HepG2 (cell line): Measurements from ENCODE around the gene CHDH. TPM values are rescaled to one million over a fixed set of nuclear protein-coding genes. Genes with fewer than 3 reads are reported as not detected.
A peak's percentile ranks its signal among the peaks of the same experiment; 100 is the strongest.

Experiments
- ATAC-seq: fragments of 200-7000 bp; cut with Tn5 transposase; 3 replicates; pipeline ENCODE4 v1.9.1; 2020; ENCODE audit warnings: mild to moderate bottlenecking, moderate library complexity
- BruUV-seq: library from RNA; stranded (reverse); fragments of 400-500 nt; replicated peaks from 2 replicates; lab custom pipeline; 2021; lab: Mats Ljungman, UMichigan
- CTCF ChIA-PET: fragments of 300-600 bp; formaldehyde crosslinking; extraction: SDS; loops from one replicate; lab custom pipeline; 2021; ENCODE audit warnings: low total read pairs, inconsistent platforms, low intra/inter-chr PET ratio; lab: Yijun Ruan, JAX
- POLR2A ChIA-PET: fragments of 350-600 bp; sonication (Branson Sonifier 250); formaldehyde crosslinking; loops from one replicate; lab custom pipeline; 2020; ENCODE audit warnings: antibody characterized with exemption, inconsistent platforms; lab: Yijun Ruan, JAX
- DNase-seq: peaks from one replicate; pipeline ENCODE4 v3.0.0-alpha.2; 2015; ENCODE audit warnings: low spot score
- FAIRE-seq: peaks from 3 replicates; lab custom pipeline; 2011; peaks lifted over from hg19 to GRCh38; lab: Jason Lieb, UNC
- H2AFZ ChIP-seq: one replicate; pipeline ENCODE4 v1.6.1; 2011; ENCODE audit warnings: low read length, inconsistent platforms
- H3K27ac ChIP-seq: fragments of 300-600 bp; 3 replicates; pipeline ENCODE4 v1.8.0; 2011; ENCODE audit warnings: mixed run types, mild to moderate bottlenecking, mixed read lengths, low read length, inconsistent platforms; ENCODE audit not compliant: insufficient read depth; ENCODE audit errors: extremely low read length
- H3K27me3 ChIP-seq, 2 experiments: fragments of 200-600 bp in 1 of 2; 2 replicates in 1 of 2; 3 replicates in 1 of 2; pipeline versions ENCODE4 v1.6.0 to v1.8.0; 2011; ENCODE audit warnings: low read length in 2 of 2, mild to moderate bottlenecking in 2 of 2, moderate library complexity in 2 of 2, inconsistent platforms in 1 of 2; ENCODE audit not compliant: insufficient read depth in 2 of 2, control insufficient read depth in 1 of 2
- H3K36me3 ChIP-seq, 2 experiments: fragments of 200-600 bp in 1 of 2; replicated peaks in 1 of 2; 2 replicates in 1 of 2; 3 replicates in 1 of 2; pipeline versions ENCODE4 v1.5.1 to v1.8.0; 2011; ENCODE audit warnings: low read length in 2 of 2, inconsistent platforms in 1 of 2; ENCODE audit not compliant: insufficient read depth in 2 of 2, control insufficient read depth in 1 of 2
- H3K4me1 ChIP-seq: 2 replicates; pipeline ENCODE4 v1.5.1; 2012; ENCODE audit warnings: low read length, inconsistent platforms; ENCODE audit not compliant: insufficient read depth
- H3K4me2 ChIP-seq: 2 replicates; pipeline ENCODE4 v1.6.0; 2011; ENCODE audit warnings: low read depth, low read length, inconsistent platforms
- H3K4me3 ChIP-seq, 3 experiments: fragments of 200-600 bp in 1 of 3; sonication (generic), shearing (Covaris generic) in 1 of 3; replicated peaks in 1 of 3; 2 replicates each; pipeline ENCODE4 v1.5.1; 2011 to 2016; ENCODE audit warnings: low read length in 3 of 3, inconsistent platforms in 2 of 3, low read depth in 2 of 3, mild to moderate bottlenecking in 2 of 3, control low read depth in 1 of 3, mixed read lengths in 1 of 3; ENCODE audit not compliant: insufficient read depth in 1 of 3
- H3K79me2 ChIP-seq: one replicate; pipeline ENCODE4 v1.6.1; 2011; ENCODE audit warnings: low read length, inconsistent platforms; ENCODE audit not compliant: insufficient read depth
- H3K9ac ChIP-seq: 2 replicates; pipeline ENCODE4 v1.6.0; 2011; ENCODE audit warnings: mild to moderate bottlenecking, low read depth, low read length, inconsistent platforms; ENCODE audit not compliant: insufficient read depth
- H3K9me3 ChIP-seq: 2 replicates; pipeline ENCODE4 v1.5.1; 2012; ENCODE audit warnings: mild to moderate bottlenecking, low read length
- H4K20me1 ChIP-seq: 2 replicates; pipeline ENCODE4 v1.6.0; 2011; ENCODE audit warnings: inconsistent platforms, mild to moderate bottlenecking, low read length, moderate library complexity; ENCODE audit not compliant: insufficient read depth
- ATM ChIP-seq: fragments of 450-650 bp; IDR thresholded peaks from 2 replicates; pipeline ENCODE4 v1.7.1; 2017; ENCODE audit warnings: mild to moderate bottlenecking, borderline replicate concordance
- ATRX ChIP-seq: sonication (generic); formaldehyde crosslinking; IDR thresholded peaks from 2 replicates; pipeline ENCODE4 v1.4.0; 2020; ENCODE audit warnings: missing genetic modification reagents, borderline replicate concordance
- EEA1 ChIP-seq: sonication (generic); formaldehyde crosslinking; IDR thresholded peaks from 2 replicates; pipeline ENCODE4 v1.5.1; 2020; ENCODE audit warnings: mild to moderate bottlenecking, missing genetic modification reagents, borderline replicate concordance
- GFI1 ChIP-seq: sonication (generic); formaldehyde crosslinking; IDR thresholded peaks from 2 replicates; pipeline ENCODE4 v1.5.0; 2020; ENCODE audit warnings: missing genetic modification reagents, mild to moderate bottlenecking, borderline replicate concordance
- KIAA2018 ChIP-seq: sonication (generic); formaldehyde crosslinking; IDR thresholded peaks from 2 replicates; pipeline ENCODE4 v1.5.0; 2020; ENCODE audit warnings: mild to moderate bottlenecking, missing genetic modification reagents, borderline replicate concordance
- MATR3 ChIP-seq: sonication (generic); formaldehyde crosslinking; IDR thresholded peaks from 2 replicates; pipeline ENCODE4 v1.4.0; 2020; ENCODE audit warnings: missing genetic modification reagents
- MLLT10 ChIP-seq: sonication (generic); formaldehyde crosslinking; IDR thresholded peaks from 2 replicates; pipeline ENCODE4 v1.4.0; 2020; ENCODE audit warnings: missing genetic modification reagents
- NFE2L1 ChIP-seq: sonication (generic); formaldehyde crosslinking; IDR thresholded peaks from 2 replicates; pipeline ENCODE4 v1.4.0; 2020; ENCODE audit warnings: missing genetic modification reagents, mild to moderate bottlenecking, borderline replicate concordance
- RNF2 ChIP-seq: fragments of 450-650 bp; conservative IDR thresholded peaks from 2 replicates; pipeline ENCODE4 v1.6.1; 2016; ENCODE audit warnings: low read depth
- SRSF9 ChIP-seq: fragments of 200-400 bp; formaldehyde crosslinking; IDR thresholded peaks from 2 replicates; pipeline ENCODE4 v1.6.1; 2018; ENCODE audit warnings: borderline replicate concordance, mild to moderate bottlenecking, low read depth, low read length; ENCODE audit not compliant: insufficient read depth, poor library complexity, severe bottlenecking
- TEF ChIP-seq: sonication (generic); formaldehyde crosslinking; IDR thresholded peaks from 2 replicates; pipeline ENCODE4 v1.5.0; 2020; ENCODE audit warnings: missing genetic modification reagents
- ZNF326 ChIP-seq: sonication (generic); formaldehyde crosslinking; IDR thresholded peaks from 2 replicates; pipeline ENCODE4 v1.4.0; 2020; ENCODE audit warnings: missing genetic modification reagents, borderline replicate concordance
- ZNF33A ChIP-seq: sonication (generic); formaldehyde crosslinking; IDR thresholded peaks from 2 replicates; pipeline ENCODE4 v1.5.1; 2020; ENCODE audit warnings: missing genetic modification reagents, mild to moderate bottlenecking, moderate library complexity, borderline replicate concordance
- ZNF737 ChIP-seq: sonication (generic); formaldehyde crosslinking; IDR thresholded peaks from 2 replicates; pipeline ENCODE4 v1.5.0; 2020; ENCODE audit warnings: missing genetic modification reagents, mild to moderate bottlenecking, borderline replicate concordance
- WGBS: methylation state at CpG from one replicate; pipeline ENCODE4 v1.1.6; 2017; ENCODE audit warnings: low lambda C conversion rate; 5-methylcytosine and 5-hydroxymethylcytosine counted together
- in situ Hi-C: cut with HindIII; loops from 2 replicates; pipeline ENCODE4 v1.10.0; 2017; ENCODE audit warnings: low pct_unique_long_range_greater_than_20kb; ENCODE audit not compliant: extremely low pct_ligation_motif_present
- intact Hi-C: fragments of 100-400 bp; cut with micrococcal nuclease; formaldehyde crosslinking; loops from one replicate; pipeline ENCODE4 v1.10.0; 2022; ENCODE audit not compliant: unreplicated experiment
- polyA plus RNA-seq, 8 experiments: library from polyadenylated mRNA; depleted of rRNA in 3 of 8; stranded (reverse) in 7 of 8; unstranded in 1 of 8; fragments of >200 nt; fragmentation: Illumina TruSeq in 4 of 8; extraction: Trizol in 4 of 8; gene quantifications; 2 replicates each; pipeline versions ENCODE4 v1.2.1 to v1.2.3, GENCODE V29; 2011 to 2016; ENCODE audit warnings: low read depth in 4 of 8, missing spikeins in 1 of 8, mixed read lengths in 1 of 8; ENCODE audit not compliant: insufficient read depth in 1 of 8
- total RNA-seq, 5 experiments: library from RNA; depleted of rRNA; stranded (reverse); fragments of >200 nt; fragmentation: Illumina TruSeq; extraction: Trizol; gene quantifications; 2 replicates each; pipeline ENCODE4 v1.2.3, GENCODE V29; 2016; ENCODE audit warnings: low read depth in 1 of 5

Gene CHDH
- total and polyA plus RNA-seq, 2 of the 13 experiments (the other 11 are each of a cell fraction or from before 2014, with no cell fraction given), result 28.1 to 48.9 TPM

- WGBS, result 0% methylated on average over 8 of the region's 9 CpGs
- POLR2A ChIA-PET, result interaction anchor here (0.9 to 6.5 kb wide), 19 partner anchors 8 to 685 kb away, joined by 3 to 156 read pairs (median 8); partner anchors contain the start of genes ACTR8, DCP1A and SELENOK
- TF ChIP-seq RNF2 (no peak), NFE2L1 (no peak), ZNF326 (CRISPR knock-in tag) (no peak), EEA1 (no peak), ATM (no peak), GFI1 (no peak), ZNF33A (CRISPR knock-in tag) (no peak), TEF (CRISPR knock-in tag) (no peak), KIAA2018 (no peak), ATRX (no peak), MATR3 (no peak), SRSF9 (no peak), ZNF737 (CRISPR knock-in tag) (peak; percentile 26; the same call in 1 of the 2 replicates), MLLT10 (CRISPR knock-in tag) (0 out of 2 replicates have a peak, but pooled peaks have one; percentile 19)
Measured at GRCh38 chr3:53844262-53845102, 1.7 kb downstream of the CHDH start.

More at GRCh38 chr3:53844262-53845102, 1.7 kb downstream of the CHDH start:
- DNase-seq (peak; percentile 85), FAIRE-seq (peak; percentile 96), ATAC-seq (peak; percentile 12)
- TSS peak; percentile 43 for BruUV-seq
- Histone ChIP-seq H3K4me2 (peak overlapping the region; percentile 98), H3K4me1 (peaks cover 74% of the 10 kb centered on the region), H2AFZ (no peak overlapping the region), H3K4me3 (peak overlapping the region; percentile 73 to 92 (median 77)), H3K9me3 (no peaks in the 10 kb centered on the region), H3K27ac (peak overlapping the region; percentile 98), H3K36me3 (peaks cover 1 to 17% of the 10 kb centered on the region in 2 experiments; a peak in 2 of 5 replicates), H3K27me3 (no peaks in the 10 kb centered on the region; a peak in 1 of 5 replicates), H3K79me2 (peaks cover 83% of the 10 kb centered on the region), H3K9ac (peak overlapping the region; percentile 97), H4K20me1 (peaks cover 7% of the 10 kb centered on the region)
- intact Hi-C loops (loop anchor here (5.0 kb wide), 1 partner anchor 37 kb away; no protein-coding TSS in a partner anchor), in situ Hi-C loops (loop anchor here (5.0 kb wide), 1 partner anchor 38 kb away; the partner anchor contains the start of gene ACTR8)
- CTCF ChIA-PET, result no interaction called here
